ENCODE results near the gene GPM6B.

Gene GPM6B

GRCh38 chrX:13763489-13763888 is 53.4 kb downstream of the GPM6B start:
- no peak for TF ChIP-seq CTCF (conservative IDR thresholded peaks at IDR 0.05; ENCODE audit: low read depth)
- CTCF ChIA-PET = no interaction called here
- POLR2A ChIA-PET (ENCODE audit: low non-redundant PET) = no interaction called here
- no peak overlapping the region for H3K27ac ChIP-seq
- DNase-seq (ENCODE audit: low spot score) = no peak

GRCh38 chrX:13761606-13762414 is 55.1 kb downstream of the GPM6B start:
- H3K27ac ChIP-seq = no peak overlapping the region

GRCh38 chrX:13760426-13760825 is 56.5 kb downstream of the GPM6B start:
- H3K27ac ChIP-seq = no peak overlapping the region
- ChIA-PET POLR2A (ENCODE audit: low non-redundant PET) (no interaction called here), CTCF (interaction anchor here (0.6 kb wide), 1 partner anchor 786 kb away, joined by 3 read pairs; no protein-coding TSS in a partner anchor)
- no peak for TF ChIP-seq CTCF (conservative IDR thresholded peaks at IDR 0.05; ENCODE audit: low read depth)
- DNase-seq (ENCODE audit: low spot score) = no peak

More at GRCh38 chrX:13761606-13762414, 55.1 kb downstream of the GPM6B start:
- ChIA-PET POLR2A (ENCODE audit: low non-redundant PET) (interaction anchor here (0.6 kb wide), 1 partner anchor 722 kb away, joined by 3 read pairs; no protein-coding TSS in a partner anchor), CTCF (no interaction called here)
- DNase-seq (ENCODE audit: low spot score) = no peak
- TF ChIP-seq CTCF (conservative IDR thresholded peaks at IDR 0.05; ENCODE audit: low read depth) = no peak

GRCh38 chrX:13759152-13759718 is 57.7 kb downstream of the GPM6B start:
- ChIA-PET POLR2A (ENCODE audit: low non-redundant PET) (no interaction called here), CTCF (no interaction called here)
- TF ChIP-seq CTCF (conservative IDR thresholded peaks at IDR 0.05; ENCODE audit: low read depth) = no peak
- DNase-seq (ENCODE audit: low spot score) = no peak
- no peak overlapping the region for H3K27ac ChIP-seq

GRCh38 chrX:13756381-13756780 is 60.5 kb downstream of the GPM6B start:
- POLR2A ChIA-PET (ENCODE audit: low non-redundant PET) = no interaction called here
- H3K27ac ChIP-seq = no peak overlapping the region
- TF ChIP-seq CTCF (conservative IDR thresholded peaks at IDR 0.05; ENCODE audit: low read depth) = no peak
- no peak for DNase-seq (ENCODE audit: low spot score)
- CTCF ChIA-PET = interaction anchor here (0.6 to 0.7 kb wide), 2 partner anchors 17 to 53 kb away, joined by 3 to 7 read pairs; no protein-coding TSS in a partner anchor

GRCh38 chrX:13755254-13755653 is 61.6 kb downstream of the GPM6B start:
- H3K27ac ChIP-seq = no peak overlapping the region
- TF ChIP-seq CTCF (conservative IDR thresholded peaks at IDR 0.05; ENCODE audit: low read depth) = no peak
- POLR2A ChIA-PET (ENCODE audit: low non-redundant PET) = no interaction called here
- CTCF ChIA-PET = no interaction called here
- DNase-seq (ENCODE audit: low spot score) = no peak
